Mesenteric fat pad (tissue), 1 donor: ENCODE measurements around the gene RRAS2. TPM values are rescaled to one million over a fixed set of nuclear protein-coding genes. Genes with fewer than 3 reads are reported as not detected.
"Not testable (repeated sequence)": the region's sequence is repeated elsewhere in the genome, so short reads cannot be mapped to it uniquely, and the experiment has no call there.

Experiments
- DNase-seq: peaks from one replicate; pipeline ENCODE4 v3.0.0-alpha.2; 2020; ENCODE audit warnings: low spot score
- long read RNA-seq: library from polyadenylated mRNA; unstranded; transcript quantifications from one replicate; pipeline ENCODE4 v2.0.0, GENCODE V29; 2020
- total RNA-seq: library from RNA; stranded (reverse); fragmentation: NEBNext Ultra II Directional; extraction: Animal tissue kit (Norgen Biotek cat#: 25700); gene quantifications from one replicate; pipeline ENCODE4 v1.2.1, GENCODE V29; 2021
- donor health status: DM: yes; HTN: yes; CAD: no.

Gene RRAS2
- 72.7 TPM for total RNA-seq
- long read RNA-seq, transcript RRAS2-201 (6 exons, 1,516 nt), result major isoform, 42 of 60 reads
- long read RNA-seq, partial matches to known transcripts, result 1 of 60 reads
- long read RNA-seq, other reads (novel, unspliced or antisense), result 14 of 60 reads

GRCh38 chr11:14358729-14359439 lies at the start of gene RRAS2:
RRAS2 (minus strand) TSS chr11:14359183; CDS start chr11:14358870, 313 bp downstream.
- peak; percentile 91 for DNase-seq

GRCh38 chr11:14408612-14409011 lies 49.6 kb upstream of the RRAS2 start:
- no peak for DNase-seq

GRCh38 chr11:14406116-14406515 lies 47.1 kb upstream of the RRAS2 start:
- DNase-seq, result not testable (repeated sequence)

GRCh38 chr11:14403528-14403927 lies 44.5 kb upstream of the RRAS2 start:
- DNase-seq, result not testable (repeated sequence)

- DNase-seq, result no peak
Observed at GRCh38 chr11:14399087-14399486, 40.1 kb upstream of the RRAS2 start.

GRCh38 chr11:14396273-14396672 lies 37.3 kb upstream of the RRAS2 start:
- DNase-seq, result no peak

- no peak for DNase-seq
Observed at GRCh38 chr11:14393889-14394288, 34.9 kb upstream of the RRAS2 start.

- peak; percentile 41 for DNase-seq
Observed at GRCh38 chr11:14393129-14393528, 34.1 kb upstream of the RRAS2 start.

GRCh38 chr11:14390669-14391068 lies 31.7 kb upstream of the RRAS2 start:
- DNase-seq, result no peak

- DNase-seq, result no peak
Observed at GRCh38 chr11:14388352-14388751, 29.4 kb upstream of the RRAS2 start.

- no peak for DNase-seq
Observed at GRCh38 chr11:14386895-14387480, 28.0 kb upstream of the RRAS2 start.

- DNase-seq, result no peak
Observed at GRCh38 chr11:14386081-14386480, 27.1 kb upstream of the RRAS2 start.

GRCh38 chr11:14384338-14384737 lies 25.4 kb upstream of the RRAS2 start:
- DNase-seq, result no peak

- DNase-seq, result no peak
Observed at GRCh38 chr11:14381968-14382367, 23.0 kb upstream of the RRAS2 start.

GRCh38 chr11:14380947-14381561 lies 22.1 kb upstream of the RRAS2 start:
- peak; percentile 91 for DNase-seq

GRCh38 chr11:14380125-14380936 lies 21.3 kb upstream of the RRAS2 start:
- DNase-seq, result no peak

GRCh38 chr11:14378171-14378570 lies 19.2 kb upstream of the RRAS2 start:
- DNase-seq, result no peak

- no peak for DNase-seq
Observed at GRCh38 chr11:14376920-14377319, 17.9 kb upstream of the RRAS2 start.

GRCh38 chr11:14374922-14375830 lies 16.2 kb upstream of the RRAS2 start:
- DNase-seq, result no peak

- no peak for DNase-seq
Observed at GRCh38 chr11:14373941-14374646, 15.1 kb upstream of the RRAS2 start.
